ENCODE results near the gene OR14I1. TPM values are rescaled to one million over a fixed set of nuclear protein-coding genes. Genes with fewer than 3 reads are reported as not detected.

The OR14I1 gene
- total RNA-seq = not detected in 2 replicates

GRCh38 chr1:248702714-248703113, at the start of gene OR14I1:
Gene OR14I1, minus strand, starts transcription at chr1:248702766.
- TF ChIP-seq, protein P1, sequence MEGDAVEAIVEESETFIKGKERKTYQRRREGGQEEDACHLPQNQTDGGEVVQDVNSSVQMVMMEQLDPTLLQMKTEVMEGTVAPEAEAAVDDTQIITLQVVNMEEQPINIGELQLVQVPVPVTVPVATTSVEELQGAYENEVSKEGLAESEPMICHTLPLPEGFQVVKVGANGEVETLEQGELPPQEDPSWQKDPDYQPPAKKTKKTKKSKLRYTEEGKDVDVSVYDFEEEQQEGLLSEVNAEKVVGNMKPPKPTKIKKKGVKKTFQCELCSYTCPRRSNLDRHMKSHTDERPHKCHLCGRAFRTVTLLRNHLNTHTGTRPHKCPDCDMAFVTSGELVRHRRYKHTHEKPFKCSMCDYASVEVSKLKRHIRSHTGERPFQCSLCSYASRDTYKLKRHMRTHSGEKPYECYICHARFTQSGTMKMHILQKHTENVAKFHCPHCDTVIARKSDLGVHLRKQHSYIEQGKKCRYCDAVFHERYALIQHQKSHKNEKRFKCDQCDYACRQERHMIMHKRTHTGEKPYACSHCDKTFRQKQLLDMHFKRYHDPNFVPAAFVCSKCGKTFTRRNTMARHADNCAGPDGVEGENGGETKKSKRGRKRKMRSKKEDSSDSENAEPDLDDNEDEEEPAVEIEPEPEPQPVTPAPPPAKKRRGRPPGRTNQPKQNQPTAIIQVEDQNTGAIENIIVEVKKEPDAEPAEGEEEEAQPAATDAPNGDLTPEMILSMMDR (IDR thresholded peaks at IDR 0.05; ENCODE audit: insufficient read depth, low read length, poor library complexity, severe bottlenecking) = no peak
- no peak for DNase-seq (ENCODE audit: low read depth)

DNA sequence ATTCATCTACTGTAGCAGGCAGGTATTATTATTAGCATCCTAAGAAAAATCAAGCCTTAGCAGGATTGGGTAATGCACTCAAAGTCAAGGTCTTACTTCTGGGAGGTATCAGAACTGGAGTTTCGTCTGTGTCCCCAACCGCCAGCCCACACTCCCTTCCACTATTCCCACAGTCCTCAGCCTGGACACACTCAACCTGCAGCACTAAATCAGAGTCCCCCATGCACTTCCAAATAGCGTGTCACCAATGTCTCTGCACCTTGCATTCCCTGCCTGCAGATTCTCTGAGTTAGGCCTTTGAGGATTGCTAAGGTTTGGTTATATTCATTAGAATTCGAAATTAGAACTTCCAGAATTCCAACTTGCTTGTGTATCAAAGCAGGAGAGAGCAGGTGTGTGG, 49.1 kb upstream of the OR14I1 start:
- TF ChIP-seq, protein P1 (IDR thresholded peaks at IDR 0.05; ENCODE audit: insufficient read depth, low read length, poor library complexity, severe bottlenecking) = no peak

More at GRCh38 chr1:248702714-248703113, at the start of gene OR14I1:
- Histone ChIP-seq H3K36me3 (ENCODE audit: control insufficient read depth, insufficient read depth, low read length) (no peaks in the 10 kb centered on the region), H3K4me3 (ENCODE audit: low read depth, low read length) (no peak within 1 kb of the TSS), H3K27me3 (ENCODE audit: control insufficient read depth, insufficient read depth, low read length) (no peaks in the 10 kb centered on the region)

GRCh38 chr1:248751142-248751541, 48.6 kb upstream of the OR14I1 start:
- no peak for DNase-seq (ENCODE audit: low read depth)
- Histone ChIP-seq H3K4me3 (ENCODE audit: low read depth, low read length) (no peak overlapping the region), H3K27me3 (ENCODE audit: control insufficient read depth, insufficient read depth, low read length) (no peaks in the 10 kb centered on the region), H3K36me3 (ENCODE audit: control insufficient read depth, insufficient read depth, low read length) (no peaks in the 10 kb centered on the region)
- TF ChIP-seq, protein P1 (IDR thresholded peaks at IDR 0.05; ENCODE audit: insufficient read depth, low read length, poor library complexity, severe bottlenecking) = no peak

More for the DNA sequence above, 49.1 kb upstream of the OR14I1 start:
- no peaks in the 10 kb centered on the region for H3K36me3 ChIP-seq (ENCODE audit: control insufficient read depth, insufficient read depth, low read length)
- H3K27me3 ChIP-seq (ENCODE audit: control insufficient read depth, insufficient read depth, low read length) = no peaks in the 10 kb centered on the region
- no peak for DNase-seq (ENCODE audit: low read depth)
- H3K4me3 ChIP-seq (ENCODE audit: low read depth, low read length) = no peak overlapping the region

GRCh38 chr1:248750496-248750895, 47.9 kb upstream of the OR14I1 start:
- no peaks in the 10 kb centered on the region for H3K36me3 ChIP-seq (ENCODE audit: control insufficient read depth, insufficient read depth, low read length)

GRCh38 chr1:248748211-248748610, 45.6 kb upstream of the OR14I1 start:
- Histone ChIP-seq H3K4me3 (ENCODE audit: low read depth, low read length) (no peak overlapping the region), H3K27me3 (ENCODE audit: control insufficient read depth, insufficient read depth, low read length) (no peaks in the 10 kb centered on the region), H3K36me3 (ENCODE audit: control insufficient read depth, insufficient read depth, low read length) (no peaks in the 10 kb centered on the region)
- TF ChIP-seq, protein P1 (IDR thresholded peaks at IDR 0.05; ENCODE audit: insufficient read depth, low read length, poor library complexity, severe bottlenecking) = no peak
- no peak for DNase-seq (ENCODE audit: low read depth)

More at GRCh38 chr1:248750496-248750895, 47.9 kb upstream of the OR14I1 start:
- H3K4me3 ChIP-seq (ENCODE audit: low read depth, low read length) = no peak overlapping the region
- TF ChIP-seq, protein P1 (IDR thresholded peaks at IDR 0.05; ENCODE audit: insufficient read depth, low read length, poor library complexity, severe bottlenecking) = no peak
- DNase-seq (ENCODE audit: low read depth) = no peak
- no peaks in the 10 kb centered on the region for H3K27me3 ChIP-seq (ENCODE audit: control insufficient read depth, insufficient read depth, low read length)

DNA sequence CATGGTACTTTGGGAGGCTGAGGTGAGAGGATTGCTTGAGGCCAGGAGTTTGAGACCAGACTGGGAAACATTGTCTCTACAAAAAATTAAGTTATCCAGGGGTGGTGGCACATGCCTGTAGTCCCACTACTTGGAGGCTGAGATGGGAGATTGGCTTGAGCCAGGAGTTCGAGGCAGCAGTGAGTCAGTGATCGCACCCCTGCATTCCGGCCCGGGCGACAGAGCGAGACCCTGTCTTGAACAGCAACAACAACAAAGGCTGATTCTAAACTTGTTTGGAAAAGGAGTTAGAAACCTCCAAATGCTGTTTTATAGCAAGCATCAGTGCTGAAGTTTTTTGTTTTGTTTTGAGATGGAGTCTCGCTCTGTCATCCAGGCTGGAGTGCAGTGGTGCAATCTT, 38.3 kb upstream of the OR14I1 start:
- Histone ChIP-seq H3K4me3 (ENCODE audit: low read depth, low read length) (no peak overlapping the region), H3K36me3 (ENCODE audit: control insufficient read depth, insufficient read depth, low read length) (no peaks in the 10 kb centered on the region), H3K27me3 (ENCODE audit: control insufficient read depth, insufficient read depth, low read length) (no peaks in the 10 kb centered on the region)
- TF ChIP-seq, protein P1 (IDR thresholded peaks at IDR 0.05; ENCODE audit: insufficient read depth, low read length, poor library complexity, severe bottlenecking) = no peak
- DNase-seq (ENCODE audit: low read depth) = no peak
